ENCODE measurements around the gene ST6GALNAC2.
"Not testable (repeated sequence)": the region's sequence is repeated elsewhere in the genome, so short reads cannot be mapped to it uniquely, and the experiment has no call there.

Gene ST6GALNAC2

DNA sequence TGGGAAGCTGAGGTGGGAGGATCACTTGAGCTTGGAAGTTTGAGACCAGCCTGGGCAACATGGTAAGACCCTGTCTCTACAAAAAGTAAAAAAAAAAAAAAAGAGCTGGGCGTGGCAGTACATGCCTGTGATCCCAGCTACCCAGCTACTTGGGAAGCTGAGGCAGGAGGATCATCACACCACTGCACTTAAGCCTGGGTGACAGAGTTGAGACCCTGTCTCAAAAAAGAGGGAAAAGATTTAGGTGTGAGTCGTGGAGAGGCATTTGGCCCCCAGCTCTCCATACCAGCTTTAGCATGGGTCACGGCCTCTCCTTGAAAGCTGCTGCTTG lies 19.1 kb downstream of the ST6GALNAC2 start:
- H3K4me3 ChIP-seq (ENCODE audit: low read depth, low read length) = no peak overlapping the region
- TF ChIP-seq, protein P1, sequence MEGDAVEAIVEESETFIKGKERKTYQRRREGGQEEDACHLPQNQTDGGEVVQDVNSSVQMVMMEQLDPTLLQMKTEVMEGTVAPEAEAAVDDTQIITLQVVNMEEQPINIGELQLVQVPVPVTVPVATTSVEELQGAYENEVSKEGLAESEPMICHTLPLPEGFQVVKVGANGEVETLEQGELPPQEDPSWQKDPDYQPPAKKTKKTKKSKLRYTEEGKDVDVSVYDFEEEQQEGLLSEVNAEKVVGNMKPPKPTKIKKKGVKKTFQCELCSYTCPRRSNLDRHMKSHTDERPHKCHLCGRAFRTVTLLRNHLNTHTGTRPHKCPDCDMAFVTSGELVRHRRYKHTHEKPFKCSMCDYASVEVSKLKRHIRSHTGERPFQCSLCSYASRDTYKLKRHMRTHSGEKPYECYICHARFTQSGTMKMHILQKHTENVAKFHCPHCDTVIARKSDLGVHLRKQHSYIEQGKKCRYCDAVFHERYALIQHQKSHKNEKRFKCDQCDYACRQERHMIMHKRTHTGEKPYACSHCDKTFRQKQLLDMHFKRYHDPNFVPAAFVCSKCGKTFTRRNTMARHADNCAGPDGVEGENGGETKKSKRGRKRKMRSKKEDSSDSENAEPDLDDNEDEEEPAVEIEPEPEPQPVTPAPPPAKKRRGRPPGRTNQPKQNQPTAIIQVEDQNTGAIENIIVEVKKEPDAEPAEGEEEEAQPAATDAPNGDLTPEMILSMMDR (IDR thresholded peaks at IDR 0.05; ENCODE audit: insufficient read depth, low read depth, low read length, missing control alignments) = no peak
- no peak for DNase-seq (ENCODE audit: low read depth)

DNA sequence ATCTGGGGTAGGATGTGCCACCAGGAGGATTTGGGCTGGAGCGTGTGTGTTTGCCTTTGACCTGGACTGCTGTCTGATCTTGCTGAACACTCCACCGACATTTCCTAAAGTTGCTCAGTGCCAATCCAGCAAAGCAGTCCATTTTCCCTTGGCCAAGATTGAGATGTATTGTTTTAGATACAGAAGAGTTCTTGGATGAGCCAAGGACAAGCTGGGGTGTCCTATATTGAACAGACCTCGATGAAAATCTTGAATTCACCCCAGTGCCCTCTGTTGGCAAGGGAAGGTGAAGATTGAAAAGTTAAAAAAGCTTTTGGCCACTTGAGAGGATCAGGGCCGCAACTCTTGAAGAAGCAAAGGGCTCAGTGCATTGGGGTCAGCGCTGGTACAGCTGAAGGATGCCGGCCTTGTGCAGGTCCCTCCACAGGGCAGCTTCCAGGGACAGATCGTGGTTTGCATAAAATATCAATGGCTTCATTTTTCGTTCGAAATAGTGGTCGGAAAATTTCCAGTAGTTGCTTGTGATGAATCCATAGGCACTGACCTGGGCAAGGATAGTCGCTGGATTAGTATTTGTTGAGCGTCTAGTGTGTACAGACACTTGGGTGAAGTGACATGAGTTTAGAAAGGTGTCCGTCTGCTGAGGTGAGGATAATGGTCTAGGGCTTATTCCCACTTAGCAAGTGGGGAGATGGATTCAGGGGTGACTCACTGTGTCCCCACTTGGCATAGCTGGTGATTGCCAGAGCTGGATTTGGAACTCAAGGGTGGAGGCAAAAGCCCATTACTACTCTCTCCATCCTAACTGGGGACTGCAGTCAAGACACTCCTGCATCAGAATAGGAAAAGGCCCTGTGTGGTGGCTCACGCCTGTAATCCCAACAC lies 19.7 kb downstream of the ST6GALNAC2 start:
- TF ChIP-seq, protein P1 (IDR thresholded peaks at IDR 0.05; ENCODE audit: insufficient read depth, low read depth, low read length, missing control alignments) = no peak
- no peak overlapping the region for H3K4me3 ChIP-seq (ENCODE audit: low read depth, low read length)
- DNase-seq (ENCODE audit: low read depth) = no peak

DNA sequence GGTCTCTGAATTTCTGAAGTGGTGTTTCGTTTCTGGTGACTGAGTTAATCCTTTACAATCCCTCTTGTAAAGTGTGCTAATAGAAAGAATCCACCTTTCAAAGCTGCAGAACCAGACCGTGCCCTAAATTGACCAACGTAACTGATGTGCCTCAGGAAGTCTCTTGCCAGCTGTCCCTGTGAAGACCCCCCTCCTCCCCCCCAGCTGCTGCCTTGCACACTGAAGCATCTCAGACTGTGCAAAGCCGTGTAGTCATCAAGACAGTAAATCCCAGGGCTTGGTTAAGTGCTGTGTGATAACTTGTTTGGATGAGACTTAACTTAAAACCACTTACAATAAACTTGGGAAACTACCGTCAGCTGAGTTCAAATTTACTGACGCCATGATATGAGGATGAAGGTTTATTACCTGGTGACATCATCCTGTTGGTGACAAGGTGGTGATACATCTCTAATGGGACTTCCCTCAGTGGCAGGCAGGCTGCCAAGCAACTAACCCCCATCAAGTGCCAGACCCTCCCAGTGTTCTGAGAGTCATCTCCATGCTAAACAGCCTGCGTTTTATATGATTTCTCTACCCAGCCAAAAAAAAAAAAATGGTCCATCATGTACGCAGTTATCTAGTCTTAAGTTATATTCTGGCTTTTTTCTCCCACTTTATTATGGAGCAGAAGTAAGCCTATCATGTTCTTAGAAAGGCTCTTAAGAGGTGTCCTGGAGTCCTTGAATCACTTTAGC lies 20.5 kb downstream of the ST6GALNAC2 start:
- not testable (repeated sequence) for DNase-seq (ENCODE audit: low read depth); H3K4me3 ChIP-seq (ENCODE audit: low read depth, low read length)

DNA sequence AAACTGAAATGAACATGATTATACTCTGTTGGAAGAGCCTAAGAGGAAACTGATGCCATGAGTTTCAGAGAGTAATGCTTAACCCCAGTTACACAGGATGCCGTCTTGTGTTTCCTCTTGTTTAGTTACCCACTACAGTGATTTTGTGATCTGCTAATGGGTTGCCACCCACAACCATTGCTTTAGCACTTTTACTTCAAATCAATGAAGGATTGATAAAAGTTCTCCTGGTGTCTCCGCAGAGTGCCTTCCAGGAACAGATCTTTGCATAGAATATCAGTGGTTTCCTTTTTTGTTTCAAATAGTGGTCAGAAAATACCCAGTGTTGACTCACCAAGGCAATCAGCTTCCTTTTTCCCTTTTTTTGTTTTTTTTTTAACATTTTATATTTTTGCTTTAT lies 22.3 kb downstream of the ST6GALNAC2 start:
- not testable (repeated sequence) for H3K4me3 ChIP-seq (ENCODE audit: low read depth, low read length); DNase-seq (ENCODE audit: low read depth)

DNA sequence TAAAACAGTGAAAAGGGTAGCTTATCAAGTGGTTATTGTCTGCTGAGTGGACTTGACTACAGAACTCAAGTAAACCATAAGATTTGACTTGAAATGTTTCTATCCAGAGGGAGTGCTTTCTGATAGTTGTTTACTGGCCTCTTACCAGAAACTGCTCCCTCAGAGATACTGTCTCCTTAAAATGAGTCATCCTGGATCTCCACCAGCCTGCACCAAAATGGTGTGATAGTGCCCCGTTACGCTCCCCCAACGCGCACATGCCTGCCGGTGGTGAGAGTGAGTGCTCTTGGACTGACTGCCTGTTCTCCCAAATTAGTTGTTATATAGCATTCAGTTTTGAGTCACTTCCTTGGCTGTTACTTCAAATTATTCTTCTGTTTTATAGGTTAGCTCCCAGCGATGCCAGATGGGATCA lies 22.9 kb downstream of the ST6GALNAC2 start:
- no peak overlapping the region for H3K4me3 ChIP-seq (ENCODE audit: low read depth, low read length)
- no peak for DNase-seq (ENCODE audit: low read depth)
- TF ChIP-seq, protein P1 (IDR thresholded peaks at IDR 0.05; ENCODE audit: insufficient read depth, low read depth, low read length, missing control alignments) = no peak

DNA sequence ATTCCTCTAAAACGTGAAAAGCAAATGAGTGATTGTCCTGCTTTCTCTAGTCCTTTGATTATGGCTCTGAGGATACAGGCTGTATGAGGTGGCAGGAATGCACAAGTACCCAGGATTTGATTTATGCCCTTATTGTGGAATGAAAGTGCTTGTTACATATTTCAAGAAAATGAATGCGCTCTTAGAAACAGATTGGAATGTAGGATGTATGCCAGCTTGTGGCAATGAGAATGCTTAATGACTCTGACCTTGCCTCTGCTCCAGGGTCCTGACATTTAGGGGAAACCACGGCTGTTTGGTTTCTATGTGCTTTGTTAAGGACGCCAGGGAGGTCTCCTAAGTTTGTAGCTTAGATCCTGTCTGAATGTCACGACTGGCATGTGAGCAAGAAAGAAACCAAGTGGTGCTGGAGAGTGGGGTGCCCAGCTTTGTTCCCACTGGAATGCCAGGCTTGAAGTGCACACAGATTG lies 23.8 kb downstream of the ST6GALNAC2 start:
- TF ChIP-seq, protein P1 (IDR thresholded peaks at IDR 0.05; ENCODE audit: insufficient read depth, low read depth, low read length, missing control alignments) = no peak
- no peak for DNase-seq (ENCODE audit: low read depth)
- H3K4me3 ChIP-seq (ENCODE audit: low read depth, low read length) = no peak overlapping the region; the same call in 1 of the 2 replicates

DNA sequence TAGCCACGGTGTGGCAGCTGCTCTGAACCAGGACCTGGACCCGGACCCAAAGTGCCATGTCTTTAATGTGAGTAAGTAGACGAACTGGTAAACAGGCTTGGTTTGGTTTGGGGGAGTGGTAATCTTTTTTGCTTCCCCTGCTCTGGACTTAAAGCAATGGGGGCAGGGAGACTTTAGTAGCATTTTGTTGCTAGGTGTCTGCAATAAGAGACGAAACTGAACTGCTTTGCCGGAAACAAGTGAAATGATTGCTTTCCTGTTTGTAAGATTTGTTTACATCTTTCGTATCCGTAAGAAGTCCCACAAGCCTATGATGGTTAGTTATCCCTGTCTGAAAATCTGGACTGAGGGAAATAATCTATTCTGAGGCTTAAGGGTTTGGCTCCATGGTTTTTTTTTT lies 24.3 kb downstream of the ST6GALNAC2 start:
- TF ChIP-seq, protein P1 (IDR thresholded peaks at IDR 0.05; ENCODE audit: insufficient read depth, low read depth, low read length, missing control alignments) = no peak
- H3K4me3 ChIP-seq (ENCODE audit: low read depth, low read length) = peak overlapping the region; percentile 91
- DNase-seq (ENCODE audit: low read depth) = peak; percentile 77

Measured in GM12865 (cell line).